Thyroid gland (tissue), 4 donors: Measurements from ENCODE around the gene NTRK2.

Source experiments
- POLR2A ChIP-seq, 2 donors: fragments of 450-650 bp; IDR thresholded peaks; one replicate each; pipeline ENCODE4 v1.6.1; 2017; ENCODE audit warnings: antibody characterized with exemption in 2 of 2, mild to moderate bottlenecking in 2 of 2, moderate library complexity in 1 of 2
- TF ChIP-seq, protein P1 (sequence below), 6 experiments: fragments of 200-600 bp in 3 of 6; fragments of 450-650 bp in 3 of 6; sonication (generic) in 3 of 6; IDR thresholded peaks; one replicate each; pipeline ENCODE4 v1.5.1; 2016 to 2019; ENCODE audit warnings: antibody characterized with exemption in 6 of 6, mild to moderate bottlenecking in 2 of 6, inconsistent platforms in 1 of 6, moderate library complexity in 1 of 6

DNA sequence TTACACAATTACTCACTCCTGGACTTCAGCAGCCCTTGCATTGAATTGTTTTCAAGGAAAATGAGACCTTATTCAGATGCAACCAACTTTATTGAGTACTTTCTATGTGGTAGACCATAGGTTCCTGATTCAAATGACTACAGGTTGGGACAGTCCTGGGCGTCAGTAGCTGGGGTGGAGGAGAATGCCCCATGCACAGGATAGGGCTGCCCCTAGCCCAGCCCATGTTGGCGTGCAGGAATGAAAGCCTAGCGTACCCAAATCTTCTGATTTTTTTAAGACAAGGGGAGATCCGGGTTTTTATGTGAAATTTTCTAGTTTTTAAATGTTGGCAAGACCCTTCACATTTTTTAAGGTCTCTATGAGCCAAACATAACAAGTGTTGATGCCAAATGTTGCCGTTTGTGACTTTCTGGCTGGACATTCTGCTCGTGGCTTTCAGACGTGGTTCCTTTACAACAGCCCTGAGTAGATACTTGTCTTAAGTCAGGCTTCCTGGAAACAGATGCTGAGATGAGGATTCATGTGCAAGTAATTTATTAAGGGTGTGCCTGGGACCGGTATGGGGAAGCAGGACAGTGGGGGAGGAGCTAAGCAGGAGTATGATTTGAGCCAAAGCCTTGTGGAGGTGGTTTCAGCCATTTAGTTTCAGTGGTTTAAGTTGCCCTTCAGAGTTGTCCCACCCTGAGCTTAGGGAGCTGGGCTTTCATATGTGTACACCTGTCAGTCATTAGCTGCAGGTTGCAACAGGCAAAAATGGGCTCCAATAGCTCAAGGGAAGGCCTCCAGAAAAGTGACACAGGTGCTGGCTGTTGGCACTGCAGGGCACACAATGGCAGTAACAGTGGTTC, 154.1 kb downstream of the NTRK2 start:
- TF ChIP-seq, protein P1, sequence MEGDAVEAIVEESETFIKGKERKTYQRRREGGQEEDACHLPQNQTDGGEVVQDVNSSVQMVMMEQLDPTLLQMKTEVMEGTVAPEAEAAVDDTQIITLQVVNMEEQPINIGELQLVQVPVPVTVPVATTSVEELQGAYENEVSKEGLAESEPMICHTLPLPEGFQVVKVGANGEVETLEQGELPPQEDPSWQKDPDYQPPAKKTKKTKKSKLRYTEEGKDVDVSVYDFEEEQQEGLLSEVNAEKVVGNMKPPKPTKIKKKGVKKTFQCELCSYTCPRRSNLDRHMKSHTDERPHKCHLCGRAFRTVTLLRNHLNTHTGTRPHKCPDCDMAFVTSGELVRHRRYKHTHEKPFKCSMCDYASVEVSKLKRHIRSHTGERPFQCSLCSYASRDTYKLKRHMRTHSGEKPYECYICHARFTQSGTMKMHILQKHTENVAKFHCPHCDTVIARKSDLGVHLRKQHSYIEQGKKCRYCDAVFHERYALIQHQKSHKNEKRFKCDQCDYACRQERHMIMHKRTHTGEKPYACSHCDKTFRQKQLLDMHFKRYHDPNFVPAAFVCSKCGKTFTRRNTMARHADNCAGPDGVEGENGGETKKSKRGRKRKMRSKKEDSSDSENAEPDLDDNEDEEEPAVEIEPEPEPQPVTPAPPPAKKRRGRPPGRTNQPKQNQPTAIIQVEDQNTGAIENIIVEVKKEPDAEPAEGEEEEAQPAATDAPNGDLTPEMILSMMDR (IDR thresholded peaks at IDR 0.05), result no peak
- no peak for TF ChIP-seq POLR2A (IDR thresholded peaks at IDR 0.05)
